Heart left ventricle (tissue), 16 donors: ENCODE results near the gene ISL2. TPM values are rescaled to one million over a fixed set of nuclear protein-coding genes. Genes with fewer than 3 reads are reported as not detected.

Experiments used
- ATAC-seq, 4 donors: fragments of 200-7000 bp; cut with Tn5 transposase; one replicate each; pipeline ENCODE4 v1.9.1; 2020 to 2022; ENCODE audit warnings: moderate library complexity in 4 of 4, mild to moderate bottlenecking in 3 of 4, moderate number of reproducible peaks in 1 of 4
- DNase-seq, 5 donors: peaks; one replicate each; pipeline ENCODE4 v3.0.0-alpha.2; 2020
- H3K27ac ChIP-seq, 12 donors: fragments of 200-600 bp; sonication (generic) in 4 of 12; one replicate each; pipeline versions ENCODE4 v1.5.0 to v1.8.0; 2016 to 2022; ENCODE audit warnings: mild to moderate bottlenecking in 2 of 12
- H3K27me3 ChIP-seq, 9 donors: fragments of 200-600 bp; sonication (generic) in 2 of 9; one replicate each; pipeline versions ENCODE4 v1.5.1 to v1.8.0; 2016 to 2022; ENCODE audit warnings: mild to moderate bottlenecking in 3 of 9
- H3K36me3 ChIP-seq, 9 donors: fragments of 200-600 bp; sonication (generic) in 2 of 9; one replicate each; pipeline versions ENCODE4 v1.5.0 to v1.8.0; 2018 to 2022; ENCODE audit warnings: mild to moderate bottlenecking in 2 of 9
- H3K4me1 ChIP-seq, 12 donors: fragments of 200-600 bp; sonication (generic) in 4 of 12; one replicate each; pipeline versions ENCODE4 v1.5.0 to v1.8.0; 2016 to 2022; ENCODE audit warnings: mild to moderate bottlenecking in 3 of 12
- H3K4me3 ChIP-seq, 12 donors: fragments of 200-600 bp; sonication (generic) in 4 of 12; one replicate each; pipeline versions ENCODE4 v1.5.0 to v1.8.0; 2017 to 2022; ENCODE audit warnings: mild to moderate bottlenecking in 9 of 12, moderate library complexity in 4 of 12
- H3K9me3 ChIP-seq, 12 donors: fragments of 200-600 bp; sonication (generic) in 4 of 12; one replicate each; pipeline versions ENCODE4 v1.5.0 to v1.8.0; 2016 to 2022; ENCODE audit warnings: mild to moderate bottlenecking in 1 of 12
- POLR2A ChIP-seq, 2 donors: fragments of 450-650 bp; IDR thresholded peaks; one replicate each; pipeline ENCODE4 v1.6.1; 2017; ENCODE audit warnings: antibody characterized with exemption in 2 of 2, mild to moderate bottlenecking in 2 of 2, moderate library complexity in 2 of 2
- WGBS, 4 donors: extraction: QIAGEN DNeasy Blood & Tissue Kit in 2 of 4; methylation state at CpG; one replicate each; pipeline versions ENCODE4 v1.1.5 to v1.1.7; 2013 to 2018; 5-methylcytosine and 5-hydroxymethylcytosine counted together
- intact Hi-C, 10 donors: fragments of 100-400 bp; cut with DNase I; formaldehyde crosslinking; loops; one replicate each; pipeline versions ENCODE4 v1.11.1 to v1.14.2; 2022
- polyA plus RNA-seq, 2 donors: library from polyadenylated mRNA; stranded (reverse); fragments of 200-250 nt; gene quantifications; one replicate each; pipeline ENCODE4 v1.2.3, GENCODE V29; 2013
- total RNA-seq, 9 donors: library from RNA; depleted of rRNA in 2 of 9; stranded (reverse); fragments of >200 nt in 2 of 9; fragmentation: NEBNext Ultra II Directional in 3 of 9; extraction: Animal tissue kit (Norgen Biotek cat#: 25700) in 3 of 9; gene quantifications; one replicate each; pipeline versions ENCODE4 v1.1.0 to v1.2.4, GENCODE V29; 2016 to 2023
- TF ChIP-seq, protein P1 (sequence below), 12 donors: fragments of 200-600 bp; sonication (generic) in 4 of 12; IDR thresholded peaks; one replicate each; pipeline versions ENCODE4 v1.5.0 to v1.8.0; 2018 to 2022; ENCODE audit warnings: antibody characterized with exemption in 12 of 12, mild to moderate bottlenecking in 5 of 12
- donor health status: ischemic (EF 13 %, LVEDD 7.1; RV severe dilation, severe dysfunction).
- donor health status: healthy with polysubstance abuse.
- donor health status: DM: no; HTN: yes; CAD: no.
- donor health status: DM: no; HTN: no; CAD: no.
- donor health status: ischemic (EF 25% LVEDD 6.9; RV normal size, moderate dysfunction).
- donor health status: ischemic (EF 25% LVEDD 5.7; RV mildly dilated, moderate dysfunction).
- donor health status: healthy.
- donor health status: DM: yes; HTN: yes; CAD: no.
- donor health status: ischemic (EF 35%, LVEDD 5.7; RV mildly dilated, moderate dysfunction).
- donor health status: nonischemic (EF 11% LVEDD 7.7; RV severe dilation, severe dysfunction).
- donor health status: DM: yes; HTN: yes; CAD: no.
- donor health status: PGD.
- donor health status: ischemic (EF 29% LVEDD 5.4; RV normal size, mild dysfunction).
- donor health status: nonischemic (EF 23%, LVEDD 6.1; RV moderate dilation, normal function).

The ISL2 gene
- total and polyA plus RNA-seq, 11 donors: not detected

GRCh38 chr15:76309601-76310330 lies 26.8 kb upstream of the ISL2 start:
- 77 to 88% (median 84%) methylated on average over 12 to 13 of the region's 13 CpGs for WGBS, 4 donors
- H3K4me3 ChIP-seq: peak overlapping the region in 11 of 12 donors; percentile 67 to 97 (median 84)
- no peak for ATAC-seq

GRCh38 chr15:76310475-76311099 lies 26.0 kb upstream of the ISL2 start:
- TF ChIP-seq, protein P1, sequence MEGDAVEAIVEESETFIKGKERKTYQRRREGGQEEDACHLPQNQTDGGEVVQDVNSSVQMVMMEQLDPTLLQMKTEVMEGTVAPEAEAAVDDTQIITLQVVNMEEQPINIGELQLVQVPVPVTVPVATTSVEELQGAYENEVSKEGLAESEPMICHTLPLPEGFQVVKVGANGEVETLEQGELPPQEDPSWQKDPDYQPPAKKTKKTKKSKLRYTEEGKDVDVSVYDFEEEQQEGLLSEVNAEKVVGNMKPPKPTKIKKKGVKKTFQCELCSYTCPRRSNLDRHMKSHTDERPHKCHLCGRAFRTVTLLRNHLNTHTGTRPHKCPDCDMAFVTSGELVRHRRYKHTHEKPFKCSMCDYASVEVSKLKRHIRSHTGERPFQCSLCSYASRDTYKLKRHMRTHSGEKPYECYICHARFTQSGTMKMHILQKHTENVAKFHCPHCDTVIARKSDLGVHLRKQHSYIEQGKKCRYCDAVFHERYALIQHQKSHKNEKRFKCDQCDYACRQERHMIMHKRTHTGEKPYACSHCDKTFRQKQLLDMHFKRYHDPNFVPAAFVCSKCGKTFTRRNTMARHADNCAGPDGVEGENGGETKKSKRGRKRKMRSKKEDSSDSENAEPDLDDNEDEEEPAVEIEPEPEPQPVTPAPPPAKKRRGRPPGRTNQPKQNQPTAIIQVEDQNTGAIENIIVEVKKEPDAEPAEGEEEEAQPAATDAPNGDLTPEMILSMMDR (IDR thresholded peaks at IDR 0.05): no peak
- TF ChIP-seq POLR2A (IDR thresholded peaks at IDR 0.05): no peak
- WGBS, 4 donors: 0 to 1% (median 1%) methylated on average over 12 to 16 of the region's 16 CpGs
- peak in 3 of 4 donors; percentile 3 to 28 (median 22) for ATAC-seq
- Histone ChIP-seq H3K36me3 (peaks cover 0 to 5% (median 0%) of the 10 kb centered on the region in 9 donors), H3K4me1 (peaks cover 0 to 44% (median 28%) of the 10 kb centered on the region in 12 donors), H3K4me3 (peak overlapping the region; percentile 67 to 97 (median 84)), H3K9me3 (no peaks in the 10 kb centered on the region), H3K27me3 (no peaks in the 10 kb centered on the region), H3K27ac (peak overlapping the region; percentile 69 to 94 (median 90))
- DNase-seq: no peak
- intact Hi-C loops: loop anchor here in 1 of 10 donors (10.0 kb wide), 1 partner anchor 116 kb away; no protein-coding TSS in a partner anchor

More at GRCh38 chr15:76309601-76310330, 26.8 kb upstream of the ISL2 start:
- Histone ChIP-seq H3K9me3 (no peaks in the 10 kb centered on the region), H3K27me3 (no peaks in the 10 kb centered on the region), H3K4me1 (peaks cover 0 to 48% (median 29%) of the 10 kb centered on the region in 12 donors), H3K27ac (peak overlapping the region in 1 of 12 donors; percentile 92), H3K36me3 (peaks cover 0 to 5% (median 0%) of the 10 kb centered on the region in 9 donors)
- DNase-seq: peak in 1 of 5 donors; percentile 13
- no peak for TF ChIP-seq POLR2A (IDR thresholded peaks at IDR 0.05)
- TF ChIP-seq, protein P1 (IDR thresholded peaks at IDR 0.05): no peak
- intact Hi-C loops: loop anchor here in 1 of 10 donors (10.0 kb wide), 1 partner anchor 115 kb away; no protein-coding TSS in a partner anchor

DNA sequence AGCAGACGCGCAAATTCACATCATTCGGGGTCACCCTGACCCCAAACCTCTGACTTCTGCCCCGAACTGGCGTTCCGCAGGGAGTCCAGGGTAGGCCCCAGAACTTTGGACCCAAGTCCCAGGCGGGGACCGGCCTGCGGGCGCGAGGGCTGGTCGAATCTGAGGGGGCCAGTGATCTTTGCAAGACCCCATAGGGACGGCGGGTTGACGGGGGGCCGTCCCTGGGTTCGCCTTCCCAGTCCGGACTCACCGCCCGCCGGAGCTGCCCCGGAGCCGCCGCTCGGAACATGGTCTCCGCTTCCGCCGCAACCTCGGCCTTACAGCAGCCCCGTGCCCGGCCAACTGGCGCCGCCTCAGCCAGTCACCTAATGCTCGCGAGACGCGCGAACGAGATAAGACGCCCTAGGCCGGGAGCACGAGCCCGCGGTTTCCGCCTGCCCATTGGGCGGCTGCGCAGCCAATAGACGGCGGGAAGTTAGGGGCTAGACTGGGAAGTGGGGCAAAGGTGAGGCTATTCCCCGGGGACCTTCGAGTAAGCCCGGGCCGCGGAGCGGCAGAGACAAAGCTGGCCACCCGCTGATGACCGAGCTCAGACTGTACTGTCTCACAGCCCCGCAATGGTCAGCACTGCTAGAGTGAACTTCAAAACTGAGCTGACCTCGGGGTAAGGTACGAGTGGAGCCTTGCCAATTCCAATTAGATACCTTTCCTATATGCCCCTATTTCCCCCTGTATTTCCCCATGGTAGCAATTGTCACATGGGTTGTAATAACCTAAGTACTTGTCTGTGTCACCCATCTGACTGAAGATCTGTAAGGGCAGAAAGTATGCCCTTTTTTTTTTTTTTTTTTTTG lies 25.2 kb upstream of the ISL2 start, which contains the start of gene ETFA:
TSS of gene ETFA (minus strand) at position 370 of the 854 bp plus-strand sequence. CDS start at position 289, 81 bp downstream.
- ATAC-seq: peak; percentile 97 to 99 (median 99)
- H3K27me3 ChIP-seq: no peaks in the 10 kb centered on the region
- WGBS, 4 donors: 0 to 2% (median 1%) methylated on average over 13 to 60 of the region's 60 CpGs
- H3K4me3 ChIP-seq: peak within 1 kb of the TSS; percentile 67 to 97 (median 84)
- intact Hi-C loops: loop anchor here in 1 of 10 donors (10.0 kb wide), 1 partner anchor 117 kb away; no protein-coding TSS in a partner anchor
- peaks cover 0 to 44% (median 27%) of the 10 kb centered on the region in 12 donors for H3K4me1 ChIP-seq
- peak; percentile 97 to 99 (median 99) for DNase-seq
- peaks cover 0 to 5% (median 0%) of the 10 kb centered on the region in 9 donors for H3K36me3 ChIP-seq
- peak within 1 kb of the TSS; percentile 69 to 94 (median 90) for H3K27ac ChIP-seq
- TF ChIP-seq, protein P1 (IDR thresholded peaks at IDR 0.05): no peak
- peak; percentile 74 to 98 for TF ChIP-seq POLR2A (IDR thresholded peaks at IDR 0.05)
- no peaks in the 10 kb centered on the region for H3K9me3 ChIP-seq
